Activated gamma-delta T cell treated with Interleukin-2 at 50 U/mL for 16 hours (primary cell): ENCODE results near the gene NUPR1.
"Not testable (repeated sequence)": the region's sequence is repeated elsewhere in the genome, so short reads cannot be mapped to it uniquely, and the experiment has no call there.

Experiments used
- DNase-seq: peaks from one replicate; pipeline ENCODE4 v3.0.0-alpha.2; 2020

The NUPR1 gene

GRCh38 chr16:28526201-28527099 lies 12.3 kb downstream of the NUPR1 start:
- no peak for DNase-seq

DNA sequence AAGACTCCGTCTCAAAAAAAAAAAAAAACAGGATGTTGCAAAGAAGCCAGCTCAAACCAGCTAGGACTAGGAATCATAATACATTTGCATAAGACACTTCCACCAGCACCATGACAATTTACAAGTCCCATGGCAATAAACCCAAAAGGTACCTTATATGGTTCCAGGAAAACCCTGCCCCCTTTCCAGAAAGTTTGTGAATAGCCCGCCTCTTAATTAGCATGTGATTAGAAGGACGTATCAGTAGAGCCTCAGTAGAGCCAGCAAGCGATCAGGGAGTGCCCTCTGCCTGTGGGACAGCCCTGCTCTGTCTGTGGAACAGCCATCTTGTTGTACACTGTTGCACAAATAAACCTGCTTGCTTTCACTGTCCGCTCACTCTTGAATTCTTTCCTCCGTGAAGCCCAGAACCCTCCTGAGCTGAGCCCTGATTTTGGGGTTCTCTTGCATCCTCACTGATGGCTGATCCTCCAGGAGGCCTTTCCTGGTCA lies 14.0 kb downstream of the NUPR1 start:
- DNase-seq = no peak

GRCh38 chr16:28522792-28523191 lies 16.0 kb downstream of the NUPR1 start:
- DNase-seq = no peak

- no peak for DNase-seq
Measured at GRCh38 chr16:28521436-28521835, 17.3 kb downstream of the NUPR1 start.

- no peak for DNase-seq
Measured at GRCh38 chr16:28520672-28521071, 18.1 kb downstream of the NUPR1 start.

GRCh38 chr16:28514246-28514645 lies 24.5 kb downstream of the NUPR1 start:
- no peak for DNase-seq

DNA sequence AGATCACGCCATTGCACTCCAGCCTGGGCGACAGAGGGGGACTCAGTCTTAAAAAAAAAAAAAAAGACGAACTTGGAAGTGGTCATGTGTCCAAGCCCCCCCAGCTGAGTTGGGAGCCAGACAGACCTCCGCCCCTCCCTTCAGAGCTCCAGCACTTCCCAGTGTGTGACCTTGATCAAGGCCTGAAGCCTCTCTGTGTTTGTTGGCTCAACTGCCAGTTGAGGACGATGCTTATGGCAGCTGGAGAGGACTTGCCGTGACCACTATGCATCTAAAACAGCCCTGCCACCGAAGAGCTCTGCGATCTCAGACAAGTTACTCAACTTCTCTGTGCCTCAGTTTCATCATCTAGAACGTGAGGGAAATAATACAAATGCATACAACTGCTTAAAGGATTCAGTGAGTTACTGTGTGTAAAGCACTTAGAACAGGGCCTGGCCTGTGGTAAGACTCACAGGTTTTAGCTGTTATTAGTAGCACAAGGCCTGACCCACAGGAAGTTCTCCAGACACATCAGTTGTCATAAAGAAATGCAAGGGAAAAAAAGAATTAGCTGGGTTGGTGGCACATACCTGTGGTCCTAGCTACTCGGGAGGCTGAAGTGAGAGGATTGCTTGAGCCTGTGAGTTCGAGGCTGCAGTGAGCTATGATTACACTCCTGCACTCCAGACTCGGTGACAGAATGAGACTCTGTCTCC lies 25.1 kb downstream of the NUPR1 start:
- DNase-seq = no peak

DNA sequence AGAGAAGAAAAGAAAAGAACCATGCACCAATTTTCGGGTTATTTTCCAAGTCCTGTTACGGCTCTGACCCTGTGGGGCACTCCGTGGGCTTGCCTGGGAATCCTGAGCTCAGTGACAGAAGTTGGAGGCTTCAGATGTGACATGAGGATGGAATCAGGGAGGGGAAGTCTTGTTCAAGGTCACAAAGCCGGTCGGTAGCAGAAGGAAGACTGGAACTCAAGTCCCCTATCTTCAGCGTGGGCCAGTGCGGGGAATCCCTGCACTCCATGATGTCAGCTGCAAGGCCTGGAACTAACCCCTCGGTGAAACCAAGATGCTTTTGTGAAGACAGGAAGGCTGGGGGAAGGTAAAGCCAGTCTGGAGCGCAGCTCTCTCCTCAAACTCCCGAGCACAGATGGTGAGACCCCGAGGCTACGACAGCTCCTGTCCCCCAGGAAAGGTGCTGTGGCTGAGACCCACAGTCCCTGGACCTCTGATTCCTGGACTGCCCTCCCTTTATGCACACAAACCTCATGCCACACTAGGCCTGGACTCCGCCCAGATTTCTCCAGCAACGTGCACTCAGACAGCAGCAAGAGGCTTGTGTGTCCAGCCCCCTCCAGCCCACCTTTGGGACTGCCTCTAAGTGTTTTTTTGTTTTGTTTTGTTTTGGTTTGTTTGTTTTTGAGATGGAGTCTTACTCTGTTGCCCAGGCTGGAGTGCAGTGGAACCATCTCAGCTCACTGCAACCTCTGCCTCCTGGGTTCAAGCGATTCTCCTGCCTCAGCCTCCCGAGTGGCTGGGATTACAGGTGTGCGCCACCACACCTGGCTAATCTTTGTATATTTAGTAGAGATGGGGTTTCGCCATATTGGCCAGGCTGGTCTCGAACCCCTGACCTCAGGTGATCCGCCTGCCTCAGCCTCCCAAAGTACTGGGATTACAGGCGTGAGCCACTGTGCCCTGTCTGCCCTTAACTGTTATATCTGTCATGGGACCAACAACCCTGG lies 26.7 kb downstream of the NUPR1 start:
- no peak for DNase-seq

DNA sequence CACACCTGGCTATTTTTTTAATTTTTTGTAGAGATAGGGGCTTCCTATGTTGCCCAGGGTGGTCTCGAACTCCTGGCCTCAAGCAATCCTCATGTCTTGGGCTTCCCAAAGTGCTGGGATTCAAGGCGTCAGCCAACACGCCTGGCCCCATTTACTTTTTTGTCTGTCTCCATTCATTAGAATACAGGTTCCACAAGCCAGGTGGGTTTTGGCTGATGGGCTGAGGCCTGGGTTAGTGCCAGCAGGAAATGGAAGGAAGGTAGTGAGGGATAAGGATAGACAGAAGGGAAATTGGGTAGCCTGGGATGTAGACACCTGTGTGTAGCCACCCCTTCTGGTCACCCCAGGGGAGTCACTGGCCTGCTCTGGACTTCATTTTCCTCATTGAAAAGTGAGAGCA lies 27.7 kb downstream of the NUPR1 start:
- DNase-seq = no peak

DNA sequence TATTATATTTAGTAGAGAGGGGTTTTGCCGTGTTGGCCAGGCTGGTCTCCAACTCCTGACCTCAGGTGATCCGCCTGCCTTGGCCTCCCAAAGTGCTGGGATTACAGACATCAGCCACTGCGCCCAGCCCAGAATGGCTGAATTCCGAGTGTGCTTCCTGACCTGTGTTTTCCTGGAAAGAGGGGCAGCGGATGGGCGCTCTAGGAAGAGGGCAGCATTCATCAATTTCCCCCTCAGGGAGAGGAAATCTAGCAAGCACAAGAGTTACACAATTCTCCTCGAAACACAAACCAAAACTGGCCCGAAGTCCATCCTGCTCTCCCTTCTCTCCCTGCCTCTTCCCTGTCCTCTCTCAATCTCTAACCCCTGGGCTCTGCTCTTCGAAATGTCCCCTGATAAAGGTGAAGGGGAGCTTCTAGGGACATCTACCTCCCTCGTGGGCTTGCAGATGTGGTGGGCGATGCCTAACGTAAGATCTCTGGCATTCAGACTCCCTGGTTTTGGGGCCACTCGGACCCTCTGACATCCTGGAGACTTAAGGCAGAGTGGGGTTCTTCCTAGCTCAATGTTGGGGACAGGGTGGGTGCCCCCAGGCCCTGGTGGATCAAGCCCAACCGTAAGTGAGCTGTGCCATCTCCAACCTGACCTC lies 33.2 kb downstream of the NUPR1 start:
- DNase-seq = no peak

DNA sequence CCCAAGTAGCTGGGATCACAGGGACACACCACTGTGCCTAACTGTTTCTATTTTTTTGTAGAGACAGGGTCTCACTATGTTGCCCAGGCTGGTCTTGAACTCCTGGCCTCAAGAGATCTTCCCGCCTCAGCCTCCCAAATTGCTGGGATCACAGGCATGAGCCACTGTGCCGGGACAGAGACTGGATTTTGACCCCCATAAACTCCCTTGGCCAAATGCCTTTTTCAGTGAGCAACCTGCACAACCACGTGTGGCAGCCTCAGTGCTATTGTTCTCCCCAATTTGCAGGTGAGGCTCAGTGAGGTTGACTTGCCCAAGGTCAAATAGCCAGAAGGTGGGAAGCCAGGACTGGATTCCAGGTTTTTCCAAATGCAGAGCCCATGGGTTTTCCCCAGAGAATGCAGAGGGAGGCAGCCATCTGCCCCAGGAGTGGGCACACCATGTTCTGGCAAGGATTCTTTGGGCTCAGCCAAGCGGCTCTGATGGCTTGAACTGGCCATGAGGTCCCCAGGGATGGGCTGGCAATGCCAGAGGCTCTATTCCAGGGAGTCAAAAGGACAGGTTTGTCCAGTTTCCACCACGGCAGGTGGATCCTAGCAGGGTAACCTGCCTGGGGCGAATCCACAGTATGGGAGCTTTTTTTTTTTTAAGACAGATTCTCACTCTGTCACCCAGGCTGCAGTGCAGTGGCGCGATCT lies 33.9 kb downstream of the NUPR1 start:
- DNase-seq = no peak

DNA sequence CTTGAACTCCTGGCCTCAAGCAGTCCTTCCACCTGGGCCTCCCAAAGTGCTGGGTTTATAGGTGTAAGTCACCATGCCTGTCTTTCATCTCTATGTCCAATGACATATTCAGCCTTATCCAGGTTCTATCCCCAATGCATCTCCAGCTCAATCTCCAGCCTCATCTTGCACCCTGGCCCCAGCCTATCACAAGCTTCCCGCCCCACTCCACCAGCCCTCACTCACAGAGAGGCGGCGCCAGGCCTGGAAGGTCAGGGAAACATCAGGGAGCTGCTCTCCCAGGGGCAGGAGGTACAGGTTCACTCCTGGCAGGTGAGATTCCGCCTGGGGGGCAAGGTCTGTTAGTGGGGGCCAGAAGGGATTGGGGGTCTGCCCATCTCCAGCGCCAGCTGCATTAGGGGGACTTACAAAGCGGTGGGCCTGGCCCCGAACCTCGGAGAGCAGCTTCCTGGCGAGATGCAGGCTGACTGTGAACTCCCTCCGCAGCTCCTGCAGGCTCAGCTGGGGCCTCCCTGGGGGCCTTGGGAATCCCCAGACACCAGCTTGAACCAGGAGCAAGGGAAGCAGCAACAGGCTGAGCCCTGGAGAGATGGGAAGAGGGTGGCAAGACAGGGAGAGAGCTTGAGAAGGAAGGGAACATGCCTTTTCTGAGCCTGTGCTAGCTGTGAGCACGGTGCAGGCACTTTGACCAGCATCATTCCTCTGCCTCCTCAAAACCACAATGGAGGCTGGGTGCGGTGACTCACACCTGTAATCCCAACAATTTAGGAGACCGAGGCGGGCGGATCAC lies 35.1 kb downstream of the NUPR1 start:
- no peak for DNase-seq

DNA sequence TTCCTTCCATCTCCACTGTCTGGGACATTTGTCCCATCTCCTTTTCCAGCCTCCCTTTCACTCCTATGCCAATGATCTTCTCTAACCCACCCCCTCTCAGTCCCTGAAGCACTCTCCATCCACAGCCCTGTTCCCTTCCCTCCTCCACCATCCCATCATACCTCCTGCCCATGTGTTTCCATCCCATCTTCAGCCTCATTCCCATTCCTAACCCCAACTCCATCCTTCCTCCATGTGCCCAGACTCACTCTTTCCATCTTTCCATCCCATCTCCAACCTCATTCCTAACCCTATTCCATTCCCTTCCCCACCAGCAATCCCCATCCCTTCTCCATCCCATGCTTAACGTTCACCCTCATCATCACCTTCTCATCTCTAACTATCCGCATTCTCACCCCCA lies 36.5 kb downstream of the NUPR1 start:
- DNase-seq = no peak

DNA sequence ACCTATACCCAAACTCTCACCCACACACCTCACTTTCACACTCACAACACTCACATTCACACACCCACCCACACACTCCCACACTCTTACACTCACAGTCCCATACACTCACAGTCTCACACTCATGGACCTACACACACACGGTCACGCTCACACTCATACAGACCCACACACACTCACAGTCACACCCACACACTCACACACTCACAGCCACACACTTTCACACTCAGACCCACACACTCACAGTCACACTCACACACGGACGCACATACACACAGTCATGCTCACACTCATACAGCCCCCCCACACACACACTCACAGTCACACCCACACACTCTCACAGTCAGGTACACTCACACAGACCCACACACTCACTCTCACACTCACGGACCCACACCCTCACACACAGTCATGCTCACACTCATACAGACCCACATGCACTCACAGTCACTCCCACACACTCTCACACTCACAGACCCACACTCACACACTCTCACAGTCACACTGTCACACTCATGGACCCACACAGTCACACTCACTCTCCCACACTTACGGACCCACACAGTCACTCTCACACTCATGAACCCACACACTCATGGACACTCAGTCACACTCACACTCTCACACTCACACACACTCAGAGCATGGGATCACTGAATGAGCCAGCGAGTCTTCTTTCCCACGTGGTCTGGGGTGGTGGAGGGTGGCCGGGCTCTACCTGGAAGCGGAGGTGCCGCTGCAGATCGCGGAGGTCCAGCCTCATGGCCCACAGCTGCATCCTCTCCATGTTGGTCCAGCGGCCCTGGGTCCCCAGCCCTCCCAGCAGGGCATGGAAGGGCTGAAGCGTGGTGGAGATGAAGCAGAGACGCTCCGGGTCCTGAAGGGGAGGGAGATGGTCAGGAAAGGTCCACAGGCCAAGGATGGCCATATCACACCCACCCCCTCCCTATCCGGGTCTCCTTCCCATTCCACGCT lies 37.2 kb downstream of the NUPR1 start:
- no peak for DNase-seq

GRCh38 chr16:28500476-28501180 lies 38.1 kb downstream of the NUPR1 start:
- DNase-seq = not testable (repeated sequence)

DNA sequence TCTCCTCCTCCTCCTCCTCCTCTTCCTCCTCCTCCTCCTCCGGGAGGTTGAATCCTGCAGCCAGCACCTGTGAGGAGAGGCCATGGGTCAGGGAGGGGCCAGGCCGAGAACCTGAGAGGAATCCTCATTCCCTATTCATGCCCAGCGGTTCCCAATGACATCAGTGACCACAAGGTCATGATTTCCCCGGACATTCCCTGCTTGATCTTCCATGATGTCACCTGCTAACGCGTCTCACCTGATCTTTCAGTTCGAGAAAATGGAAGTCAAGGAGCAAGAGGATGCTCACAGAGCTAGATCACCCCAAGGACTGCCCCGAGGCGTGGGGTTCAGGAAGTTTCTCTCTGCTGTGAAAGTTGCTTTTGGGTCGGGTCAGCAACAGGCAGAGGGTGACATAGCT lies 38.9 kb downstream of the NUPR1 start:
- DNase-seq = no peak

- DNase-seq = no peak
Measured at GRCh38 chr16:28498666-28499381, 40.0 kb downstream of the NUPR1 start.
